ENCODE measurements around the gene CLASRP. TPM values are rescaled to one million over a fixed set of nuclear protein-coding genes. Genes with fewer than 3 reads are reported as not detected.

CLASRP gene
- total RNA-seq, 1 donor from 2014 or later: 119 TPM

DNA sequence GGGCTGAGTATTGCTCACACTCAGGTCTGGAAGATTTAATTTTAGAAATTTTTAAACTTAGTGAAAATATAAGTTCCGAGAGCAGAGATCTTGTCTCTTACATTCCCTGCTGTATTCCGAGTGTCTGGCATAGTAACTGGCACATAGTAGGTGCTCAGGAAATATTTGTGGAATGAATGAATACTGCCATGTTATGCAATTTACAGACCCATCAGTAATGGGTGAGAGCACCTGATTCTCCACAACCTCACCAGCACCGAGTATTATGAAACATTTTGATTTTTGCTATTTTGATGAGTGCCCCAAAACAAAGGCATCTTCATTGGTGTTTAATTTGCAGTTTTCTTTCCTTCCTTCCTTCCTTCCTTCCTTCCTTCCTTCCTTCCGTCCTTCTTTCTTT lies 15.8 kb upstream of the CLASRP start:
- H3K36me3 Mint-ChIP-seq (ENCODE audit: low read depth): no peaks in the 10 kb centered on the region
- TF ChIP-seq, protein P1, sequence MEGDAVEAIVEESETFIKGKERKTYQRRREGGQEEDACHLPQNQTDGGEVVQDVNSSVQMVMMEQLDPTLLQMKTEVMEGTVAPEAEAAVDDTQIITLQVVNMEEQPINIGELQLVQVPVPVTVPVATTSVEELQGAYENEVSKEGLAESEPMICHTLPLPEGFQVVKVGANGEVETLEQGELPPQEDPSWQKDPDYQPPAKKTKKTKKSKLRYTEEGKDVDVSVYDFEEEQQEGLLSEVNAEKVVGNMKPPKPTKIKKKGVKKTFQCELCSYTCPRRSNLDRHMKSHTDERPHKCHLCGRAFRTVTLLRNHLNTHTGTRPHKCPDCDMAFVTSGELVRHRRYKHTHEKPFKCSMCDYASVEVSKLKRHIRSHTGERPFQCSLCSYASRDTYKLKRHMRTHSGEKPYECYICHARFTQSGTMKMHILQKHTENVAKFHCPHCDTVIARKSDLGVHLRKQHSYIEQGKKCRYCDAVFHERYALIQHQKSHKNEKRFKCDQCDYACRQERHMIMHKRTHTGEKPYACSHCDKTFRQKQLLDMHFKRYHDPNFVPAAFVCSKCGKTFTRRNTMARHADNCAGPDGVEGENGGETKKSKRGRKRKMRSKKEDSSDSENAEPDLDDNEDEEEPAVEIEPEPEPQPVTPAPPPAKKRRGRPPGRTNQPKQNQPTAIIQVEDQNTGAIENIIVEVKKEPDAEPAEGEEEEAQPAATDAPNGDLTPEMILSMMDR (conservative IDR thresholded peaks at IDR 0.05): no peak
- H3K9me3 Mint-ChIP-seq: no peaks in the 10 kb centered on the region
- DNase-seq (ENCODE audit: low read depth, low spot score): no peak
- H3K27me3 Mint-ChIP-seq (ENCODE audit: low read depth): no peaks in the 10 kb centered on the region
- no peaks in the 10 kb centered on the region for H3K4me1 Mint-ChIP-seq
- no peak overlapping the region for H3K4me3 Mint-ChIP-seq
- H3K27ac Mint-ChIP-seq (ENCODE audit: unreplicated experiment): no peak overlapping the region

DNA sequence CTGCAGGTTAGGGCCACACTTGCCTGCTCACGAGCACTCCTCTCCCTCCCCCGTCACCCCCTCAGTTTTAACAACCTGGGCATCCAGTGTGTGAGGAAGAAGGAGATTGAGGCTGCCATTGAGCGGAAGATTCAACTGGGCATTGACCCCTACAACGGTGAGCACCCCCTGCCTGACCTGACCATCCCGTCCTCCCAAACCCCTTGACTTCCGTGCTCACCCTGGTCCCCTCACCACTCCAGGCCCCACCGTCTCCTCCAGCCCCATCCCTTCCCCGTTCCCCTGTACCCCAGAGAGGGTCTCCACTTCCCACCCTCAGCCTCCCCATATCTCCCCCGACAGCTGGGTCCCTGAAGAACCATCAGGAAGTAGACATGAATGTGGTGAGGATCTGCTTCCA lies 13.6 kb upstream of the CLASRP start:
- no peak for DNase-seq (ENCODE audit: low read depth, low spot score)
- H3K4me1 Mint-ChIP-seq: no peaks in the 10 kb centered on the region
- H3K4me3 Mint-ChIP-seq: no peak overlapping the region
- H3K27me3 Mint-ChIP-seq (ENCODE audit: low read depth): no peaks in the 10 kb centered on the region
- H3K27ac Mint-ChIP-seq (ENCODE audit: unreplicated experiment): peak overlapping the region; percentile 27
- TF ChIP-seq, protein P1 (conservative IDR thresholded peaks at IDR 0.05): no peak
- H3K9me3 Mint-ChIP-seq: no peaks in the 10 kb centered on the region
- no peaks in the 10 kb centered on the region for H3K36me3 Mint-ChIP-seq (ENCODE audit: low read depth)

DNA sequence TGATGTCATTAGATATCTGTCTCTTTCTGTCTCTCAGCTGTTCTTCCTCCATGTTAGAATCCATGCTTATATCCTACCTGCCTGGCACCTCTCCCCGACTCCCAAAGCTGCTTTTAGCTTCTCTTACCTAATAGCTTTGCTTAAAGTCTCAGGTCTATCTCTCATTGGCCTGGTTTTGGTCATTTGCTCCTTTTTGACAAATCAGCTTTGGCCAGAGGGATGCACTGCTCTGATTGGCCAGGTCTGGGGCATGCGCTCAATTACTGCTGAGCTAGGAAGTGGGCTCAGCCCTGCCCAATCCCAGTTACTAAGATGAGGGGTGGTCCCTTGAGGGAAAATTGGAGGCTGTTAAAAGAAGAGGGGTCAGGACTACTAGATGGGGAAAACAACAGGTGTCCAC lies 11.5 kb upstream of the CLASRP start:
- no peaks in the 10 kb centered on the region for H3K4me1 Mint-ChIP-seq
- DNase-seq (ENCODE audit: low read depth, low spot score): no peak

DNA sequence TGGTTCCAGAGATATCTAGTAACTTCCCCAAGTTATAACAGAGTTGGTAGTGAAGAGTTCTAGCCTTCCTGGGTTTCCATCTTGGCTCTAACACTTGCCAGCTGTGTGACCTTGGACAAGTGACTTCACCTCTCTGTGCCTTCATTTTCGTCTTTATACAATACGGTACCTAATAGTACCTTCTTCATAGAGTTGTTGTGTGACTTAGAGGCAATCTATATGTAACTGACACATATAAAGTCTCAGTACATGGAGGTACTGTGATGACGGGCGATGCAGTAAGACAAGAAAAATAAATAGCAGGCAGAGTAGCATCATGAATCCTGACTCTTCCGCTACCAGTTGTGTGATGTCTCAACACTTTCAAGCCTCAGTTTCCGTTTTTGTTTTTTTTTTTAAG lies 8.0 kb upstream of the CLASRP start:
- peaks cover 2% of the 10 kb centered on the region for H3K36me3 Mint-ChIP-seq (ENCODE audit: low read depth)

More for the DNA sequence above, 11.5 kb upstream of the CLASRP start:
- H3K27me3 Mint-ChIP-seq (ENCODE audit: low read depth): no peaks in the 10 kb centered on the region
- no peaks in the 10 kb centered on the region for H3K36me3 Mint-ChIP-seq (ENCODE audit: low read depth)
- no peak overlapping the region for H3K4me3 Mint-ChIP-seq
- no peaks in the 10 kb centered on the region for H3K9me3 Mint-ChIP-seq
- TF ChIP-seq, protein P1 (conservative IDR thresholded peaks at IDR 0.05): no peak
- H3K27ac Mint-ChIP-seq (ENCODE audit: unreplicated experiment): peak overlapping the region; percentile 75

DNA sequence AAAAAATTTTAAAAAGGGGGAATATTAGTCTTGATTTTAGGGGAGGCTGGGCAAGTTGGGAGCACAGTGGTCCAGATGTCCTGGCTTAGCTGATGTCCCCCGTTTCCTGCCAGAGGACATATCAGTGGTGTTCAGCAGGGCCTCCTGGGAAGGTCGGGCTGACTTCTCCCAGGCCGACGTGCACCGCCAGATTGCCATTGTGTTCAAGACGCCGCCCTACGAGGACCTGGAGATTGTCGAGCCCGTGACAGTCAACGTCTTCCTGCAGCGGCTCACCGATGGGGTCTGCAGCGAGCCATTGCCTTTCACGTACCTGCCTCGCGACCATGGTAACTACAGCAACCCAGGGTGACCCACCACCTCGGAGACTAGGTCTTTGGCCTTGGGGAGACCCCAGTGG lies 6.4 kb upstream of the CLASRP start:
- DNase-seq (ENCODE audit: low read depth, low spot score): no peak
- Mint-ChIP-seq H3K9me3 (no peaks in the 10 kb centered on the region), H3K27ac (ENCODE audit: unreplicated experiment) (no peak overlapping the region), H3K36me3 (ENCODE audit: low read depth) (peaks cover 2% of the 10 kb centered on the region), H3K4me3 (no peak overlapping the region), H3K27me3 (ENCODE audit: low read depth) (no peaks in the 10 kb centered on the region), H3K4me1 (no peaks in the 10 kb centered on the region)
- TF ChIP-seq, protein P1 (conservative IDR thresholded peaks at IDR 0.05): no peak

More for the DNA sequence above, 8.0 kb upstream of the CLASRP start:
- Mint-ChIP-seq H3K27me3 (ENCODE audit: low read depth) (no peaks in the 10 kb centered on the region), H3K9me3 (no peaks in the 10 kb centered on the region), H3K27ac (ENCODE audit: unreplicated experiment) (no peak overlapping the region), H3K4me1 (no peaks in the 10 kb centered on the region), H3K4me3 (no peak overlapping the region)
- no peak for DNase-seq (ENCODE audit: low read depth, low spot score)
- TF ChIP-seq, protein P1 (conservative IDR thresholded peaks at IDR 0.05): no peak

DNA sequence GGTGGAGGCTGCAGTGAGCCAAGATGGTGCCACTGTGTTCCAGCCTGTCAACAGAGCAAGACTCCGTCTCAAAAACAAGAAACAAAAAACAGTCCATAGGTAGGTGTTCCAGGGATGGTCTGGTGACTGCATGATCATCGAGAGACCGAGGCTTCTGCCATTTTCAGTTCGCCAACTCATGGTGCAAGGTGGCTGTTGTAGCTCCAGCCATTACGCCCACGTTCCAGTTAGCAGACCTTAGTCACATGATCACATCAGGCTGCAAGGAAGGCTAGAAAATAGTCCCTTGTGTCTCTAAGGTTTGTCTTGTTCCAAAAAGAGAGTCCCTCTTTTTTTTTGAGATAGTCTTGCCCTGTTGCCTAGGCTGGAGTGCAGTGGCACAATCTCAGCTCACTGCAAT lies 3.1 kb upstream of the CLASRP start:
- TF ChIP-seq, protein P1 (conservative IDR thresholded peaks at IDR 0.05): no peak
- Mint-ChIP-seq H3K36me3 (ENCODE audit: low read depth) (peaks cover 6% of the 10 kb centered on the region), H3K9me3 (no peaks in the 10 kb centered on the region), H3K27ac (ENCODE audit: unreplicated experiment) (no peak overlapping the region), H3K4me3 (no peak overlapping the region), H3K27me3 (ENCODE audit: low read depth) (no peaks in the 10 kb centered on the region), H3K4me1 (peaks cover 15% of the 10 kb centered on the region)
- no peak for DNase-seq (ENCODE audit: low read depth, low spot score)
